ENCODE measurements around the gene SFT2D1.
"Not testable (repeated sequence)": the region's sequence is repeated elsewhere in the genome, so short reads cannot be mapped to it uniquely, and the experiment has no call there.

Gene SFT2D1

DNA sequence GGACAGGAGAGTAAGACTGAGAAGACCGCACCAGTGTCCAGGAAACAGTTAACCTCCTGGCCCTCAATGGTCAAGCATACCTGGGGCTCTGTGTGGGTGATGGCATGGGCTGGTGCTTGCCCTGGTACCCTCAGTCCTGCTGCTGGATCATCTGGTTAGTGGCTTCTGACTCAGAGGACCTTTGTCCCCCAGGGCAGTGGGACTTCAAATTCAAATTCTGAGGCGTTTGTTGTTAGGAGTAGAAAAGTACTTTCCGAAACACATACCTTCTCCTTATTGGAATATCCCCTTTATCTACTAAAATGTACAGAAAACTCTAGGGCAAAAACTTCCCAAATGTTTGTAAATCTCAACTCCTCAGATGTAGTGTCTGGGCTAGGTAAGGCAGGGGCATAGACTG lies 4.1 kb upstream of the SFT2D1 start:
- Histone ChIP-seq H3K27me3 (no peaks in the 10 kb centered on the region), H3K36me3 (no peaks in the 10 kb centered on the region), H3K4me1 (ENCODE audit: control insufficient read depth in 1 of 2, insufficient read depth in 1 of 2, low read depth in 1 of 2, low read length in 1 of 2) (peaks cover 24 to 27% of the 10 kb centered on the region in 2 experiments), H3K9me3 (no peaks in the 10 kb centered on the region), H3K27ac (no peak overlapping the region), H3K4me3 (ENCODE audit: low read depth in 1 of 2, low read length in 1 of 2) (no peak overlapping the region)
- TF ChIP-seq, protein P1, sequence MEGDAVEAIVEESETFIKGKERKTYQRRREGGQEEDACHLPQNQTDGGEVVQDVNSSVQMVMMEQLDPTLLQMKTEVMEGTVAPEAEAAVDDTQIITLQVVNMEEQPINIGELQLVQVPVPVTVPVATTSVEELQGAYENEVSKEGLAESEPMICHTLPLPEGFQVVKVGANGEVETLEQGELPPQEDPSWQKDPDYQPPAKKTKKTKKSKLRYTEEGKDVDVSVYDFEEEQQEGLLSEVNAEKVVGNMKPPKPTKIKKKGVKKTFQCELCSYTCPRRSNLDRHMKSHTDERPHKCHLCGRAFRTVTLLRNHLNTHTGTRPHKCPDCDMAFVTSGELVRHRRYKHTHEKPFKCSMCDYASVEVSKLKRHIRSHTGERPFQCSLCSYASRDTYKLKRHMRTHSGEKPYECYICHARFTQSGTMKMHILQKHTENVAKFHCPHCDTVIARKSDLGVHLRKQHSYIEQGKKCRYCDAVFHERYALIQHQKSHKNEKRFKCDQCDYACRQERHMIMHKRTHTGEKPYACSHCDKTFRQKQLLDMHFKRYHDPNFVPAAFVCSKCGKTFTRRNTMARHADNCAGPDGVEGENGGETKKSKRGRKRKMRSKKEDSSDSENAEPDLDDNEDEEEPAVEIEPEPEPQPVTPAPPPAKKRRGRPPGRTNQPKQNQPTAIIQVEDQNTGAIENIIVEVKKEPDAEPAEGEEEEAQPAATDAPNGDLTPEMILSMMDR (IDR thresholded peaks at IDR 0.05) = no peak

DNA sequence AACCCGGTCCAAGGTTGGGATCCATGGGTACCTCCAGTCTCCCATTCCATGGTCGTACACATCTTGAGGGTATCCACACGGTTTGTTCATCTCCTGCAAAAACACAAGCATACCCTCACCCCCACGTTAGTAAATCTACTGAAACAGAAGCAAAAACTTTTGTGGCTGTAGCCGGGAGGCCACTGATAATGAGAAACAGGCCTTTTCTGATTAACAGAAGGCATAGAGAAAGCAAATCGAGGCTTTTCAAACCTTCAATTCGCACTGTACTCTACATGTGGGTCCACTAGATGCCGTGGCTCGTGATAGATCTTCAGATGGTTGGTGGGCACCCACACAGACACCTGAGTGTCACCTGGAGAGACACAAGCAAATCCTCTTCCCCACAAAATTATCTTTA lies 3.3 kb upstream of the SFT2D1 start:
- peaks cover 32 to 35% of the 10 kb centered on the region in 2 experiments for H3K4me1 ChIP-seq (ENCODE audit: control insufficient read depth in 1 of 2, insufficient read depth in 1 of 2, low read depth in 1 of 2, low read length in 1 of 2)
- H3K27ac ChIP-seq; H3K27me3 ChIP-seq; H3K9me3 ChIP-seq; H3K36me3 ChIP-seq; H3K4me3 ChIP-seq (ENCODE audit: low read depth in 1 of 2, low read length in 1 of 2): not testable (repeated sequence)

DNA sequence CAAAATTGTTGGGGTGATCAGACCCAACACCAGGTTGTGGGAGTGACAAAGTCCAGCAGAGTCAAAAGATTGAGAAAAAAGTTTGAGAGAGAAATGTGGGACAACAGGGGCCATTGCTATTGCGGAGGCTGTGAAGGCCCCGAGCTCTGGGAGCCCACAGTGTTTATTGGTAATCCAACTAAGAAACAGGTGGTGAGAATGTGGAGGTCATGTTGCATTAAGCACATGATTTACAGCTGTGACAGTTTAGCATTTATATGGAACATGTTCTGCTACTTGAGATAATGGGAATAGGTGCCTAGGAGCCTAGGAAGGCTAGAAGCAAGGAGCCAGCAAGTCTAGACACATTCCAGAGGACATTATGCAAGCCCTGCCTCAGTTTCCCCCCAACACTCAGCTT lies 2.6 kb upstream of the SFT2D1 start:
- not testable (repeated sequence) for H3K36me3 ChIP-seq; H3K27me3 ChIP-seq; H3K4me3 ChIP-seq (ENCODE audit: low read depth in 1 of 2, low read length in 1 of 2); H3K27ac ChIP-seq; H3K9me3 ChIP-seq
- H3K4me1 ChIP-seq (ENCODE audit: control insufficient read depth in 1 of 2, insufficient read depth in 1 of 2, low read depth in 1 of 2, low read length in 1 of 2) = peaks cover 40 to 41% of the 10 kb centered on the region in 2 experiments

DNA sequence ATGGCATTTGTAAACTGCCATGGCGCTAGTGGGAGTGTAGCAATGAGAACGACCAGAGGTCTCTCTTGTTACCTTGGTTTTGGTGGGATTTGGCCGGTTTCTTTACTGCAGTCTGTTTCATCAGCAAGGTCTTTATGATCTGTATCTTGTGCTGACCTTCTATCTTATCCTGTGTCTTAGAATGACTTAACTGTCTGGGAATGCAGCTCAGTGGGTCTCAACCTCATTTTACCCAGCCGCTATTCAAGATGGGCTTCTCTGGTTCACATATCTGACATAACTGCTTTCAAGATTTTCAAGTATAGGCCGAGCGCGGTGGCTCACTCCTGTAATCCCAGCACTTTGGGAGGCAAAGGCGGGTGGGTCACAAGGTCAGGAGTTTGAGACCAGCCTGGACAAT lies 1.9 kb upstream of the SFT2D1 start:
- H3K27ac ChIP-seq = no peak overlapping the region
- TF ChIP-seq, protein P1 (IDR thresholded peaks at IDR 0.05) = no peak

DNA sequence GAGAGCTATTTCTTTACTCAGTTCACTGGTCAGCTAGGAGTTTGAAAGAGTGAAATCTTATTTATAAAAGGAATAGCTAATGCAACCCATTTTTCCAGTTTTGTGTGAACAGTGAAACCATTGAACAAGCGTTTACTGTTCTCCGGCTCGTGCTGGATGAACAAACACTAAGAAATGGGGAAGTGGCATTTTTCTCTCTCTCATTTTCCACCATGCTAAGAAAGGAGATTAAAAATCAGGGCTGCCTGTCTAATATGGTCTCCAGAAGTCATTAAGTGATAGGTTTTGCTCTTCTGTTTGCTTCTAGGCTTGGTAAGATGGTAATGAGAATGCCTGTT lies 774 bp upstream of the SFT2D1 start:
- peaks cover 8% of the 10 kb centered on the region for H3K36me3 ChIP-seq
- TF ChIP-seq, protein P1 (IDR thresholded peaks at IDR 0.05) = no peak

More for the DNA sequence above, 1.9 kb upstream of the SFT2D1 start:
- H3K4me3 ChIP-seq (ENCODE audit: low read depth in 1 of 2, low read length in 1 of 2) = no peak overlapping the region
- H3K27me3 ChIP-seq = no peaks in the 10 kb centered on the region
- H3K9me3 ChIP-seq = no peaks in the 10 kb centered on the region
- peaks cover 46 to 47% of the 10 kb centered on the region in 2 experiments for H3K4me1 ChIP-seq (ENCODE audit: control insufficient read depth in 1 of 2, insufficient read depth in 1 of 2, low read depth in 1 of 2, low read length in 1 of 2)
- H3K36me3 ChIP-seq = peaks cover 6% of the 10 kb centered on the region

DNA sequence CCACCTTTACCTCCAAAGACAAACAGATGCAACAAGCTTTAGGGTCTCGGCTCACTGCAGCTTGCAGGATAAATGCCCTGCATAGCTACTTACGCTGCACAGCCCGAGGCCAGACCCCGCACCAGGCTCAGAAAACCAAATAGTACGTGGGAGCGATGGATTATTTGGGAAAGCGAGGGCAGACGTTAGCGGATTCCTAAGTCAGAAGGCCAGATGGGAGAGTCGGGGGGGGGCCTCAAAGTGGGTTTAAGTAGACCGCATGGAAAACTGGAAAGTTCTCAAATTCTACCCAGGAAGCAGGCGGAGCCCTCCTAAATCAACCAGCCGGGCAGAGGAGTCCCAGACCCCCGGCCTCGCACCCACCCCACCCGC lies 382 bp downstream of the SFT2D1 start:
- Histone ChIP-seq H3K36me3 (peaks cover 20% of the 10 kb centered on the region), H3K4me1 (ENCODE audit: control insufficient read depth in 1 of 2, insufficient read depth in 1 of 2, low read depth in 1 of 2, low read length in 1 of 2) (peaks cover 36 to 41% of the 10 kb centered on the region in 2 experiments), H3K4me3 (ENCODE audit: low read depth in 1 of 2, low read length in 1 of 2) (peak overlapping the region; percentile 80 to 86), H3K9me3 (no peaks in the 10 kb centered on the region), H3K27ac (peak overlapping the region; percentile 96), H3K27me3 (no peaks in the 10 kb centered on the region)
- TF ChIP-seq, protein P1 (IDR thresholded peaks at IDR 0.05) = no peak

More for the DNA sequence above, 774 bp upstream of the SFT2D1 start:
- H3K27me3 ChIP-seq = no peaks in the 10 kb centered on the region
- H3K4me3 ChIP-seq (ENCODE audit: low read depth in 1 of 2, low read length in 1 of 2) = peak overlapping the region; percentile 80 to 86
- H3K4me1 ChIP-seq (ENCODE audit: control insufficient read depth in 1 of 2, insufficient read depth in 1 of 2, low read depth in 1 of 2, low read length in 1 of 2) = peaks cover 47 to 51% of the 10 kb centered on the region in 2 experiments
- H3K27ac ChIP-seq = peak overlapping the region; percentile 96
- no peaks in the 10 kb centered on the region for H3K9me3 ChIP-seq

DNA sequence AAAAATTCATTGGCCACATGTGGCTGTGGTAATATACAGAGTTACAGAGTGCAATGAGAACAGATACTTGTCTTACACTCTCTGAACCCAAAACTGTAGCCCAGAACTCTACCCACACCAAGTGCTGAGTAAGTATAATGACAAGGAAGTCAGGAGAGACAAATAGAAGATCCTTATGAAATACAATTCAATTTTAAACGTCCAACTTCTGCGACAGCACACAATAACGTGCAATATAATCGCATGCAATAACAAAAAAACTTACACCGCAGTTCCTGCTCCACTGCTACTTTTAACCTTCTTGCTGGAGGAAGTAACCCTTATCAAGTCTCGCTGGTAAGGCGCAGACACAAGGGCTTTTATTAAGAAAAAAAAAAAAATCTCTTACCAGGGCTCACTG lies 881 bp downstream of the SFT2D1 start:
- H3K36me3 ChIP-seq = peaks cover 25% of the 10 kb centered on the region
- no peaks in the 10 kb centered on the region for H3K27me3 ChIP-seq
- TF ChIP-seq, protein P1 (IDR thresholded peaks at IDR 0.05) = no peak
- peak overlapping the region; percentile 96 for H3K27ac ChIP-seq
- peaks cover 36 to 41% of the 10 kb centered on the region in 2 experiments for H3K4me1 ChIP-seq (ENCODE audit: control insufficient read depth in 1 of 2, insufficient read depth in 1 of 2, low read depth in 1 of 2, low read length in 1 of 2)
- no peaks in the 10 kb centered on the region for H3K9me3 ChIP-seq
- H3K4me3 ChIP-seq (ENCODE audit: low read depth in 1 of 2, low read length in 1 of 2) = peak overlapping the region; percentile 80 to 86
